Hematopoietic multipotent progenitor cell treated with erythropoietin and hydrocortisone succinate and interleukin-3 and kit ligand, for 17 days (in vitro differentiated cells): ENCODE data around the gene NDUFS2.
"Not testable (repeated sequence)": the region's sequence is repeated elsewhere in the genome, so short reads cannot be mapped to it uniquely, and the experiment has no call there.

Experiments used
- DNase-seq: peaks from one replicate; pipeline ENCODE4 v3.0.0-alpha.2; 2015; ENCODE audit warnings: low spot score

Gene NDUFS2

DNA sequence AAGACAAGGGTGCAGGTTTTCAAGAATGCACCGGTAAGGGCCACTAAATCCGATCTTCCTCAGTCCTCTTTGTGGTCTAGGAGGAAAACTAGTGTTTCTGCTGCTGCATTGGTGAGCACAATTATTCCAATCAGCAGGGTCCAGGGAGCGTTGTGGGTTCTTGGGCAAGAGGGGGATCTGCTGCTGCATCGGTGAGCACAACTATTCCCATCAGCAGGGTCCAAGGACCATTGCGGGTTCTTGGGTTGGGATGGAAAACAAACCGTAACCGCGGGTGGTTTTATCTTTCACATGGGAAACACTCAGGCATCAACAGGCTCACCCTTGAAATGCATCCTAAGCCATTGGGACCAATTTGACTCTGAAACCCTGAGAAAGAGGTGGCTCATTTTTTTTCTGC lies 49.4 kb downstream of the NDUFS2 start:
- DNase-seq, result no peak

DNA sequence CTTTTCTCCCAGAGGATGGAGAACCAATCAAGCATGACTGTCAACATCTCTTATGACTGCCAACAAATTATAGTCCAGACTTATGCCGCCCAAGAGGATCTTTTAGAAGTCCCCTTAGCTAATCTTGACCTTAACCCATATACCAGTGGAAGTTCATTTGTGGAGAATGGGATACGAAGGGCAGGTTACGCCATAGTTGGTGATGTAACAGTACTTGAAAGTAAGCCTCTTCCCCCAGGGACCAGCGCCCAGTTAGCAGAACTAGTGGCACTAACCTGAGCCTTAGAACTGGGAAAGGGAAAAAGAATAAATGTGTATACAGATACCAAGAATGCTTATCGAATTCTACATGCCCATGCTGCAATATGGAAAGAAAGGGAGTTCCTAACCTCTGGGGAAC lies 53.1 kb downstream of the NDUFS2 start:
- not testable (repeated sequence) for DNase-seq

DNA sequence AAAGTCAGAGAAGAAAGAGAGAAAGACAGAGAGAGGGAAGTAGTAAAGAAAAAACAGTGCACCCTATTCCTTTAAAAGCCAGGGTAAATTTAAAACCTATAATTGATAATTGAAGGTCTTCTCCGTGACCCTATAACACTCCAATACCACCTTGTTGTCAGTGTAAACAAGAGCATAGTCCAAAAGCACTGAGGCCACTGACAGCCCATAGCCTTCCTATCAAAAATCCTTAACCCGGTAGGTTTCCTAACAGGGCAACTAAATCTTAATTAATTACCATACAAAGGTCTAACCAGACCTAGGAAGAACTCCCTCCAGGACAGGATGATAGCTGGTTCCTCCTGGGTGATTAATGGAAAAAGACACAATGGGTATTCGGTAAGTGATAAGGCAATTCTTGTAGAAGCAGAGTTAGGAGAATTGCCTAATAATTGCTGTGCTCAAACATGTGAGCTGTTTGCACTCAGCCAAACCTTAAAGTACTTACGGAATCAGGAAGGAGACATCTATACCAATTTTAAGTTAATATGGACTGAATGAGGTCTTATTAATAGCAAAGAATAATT lies 53.9 kb downstream of the NDUFS2 start:
- DNase-seq, result not testable (repeated sequence)

DNA sequence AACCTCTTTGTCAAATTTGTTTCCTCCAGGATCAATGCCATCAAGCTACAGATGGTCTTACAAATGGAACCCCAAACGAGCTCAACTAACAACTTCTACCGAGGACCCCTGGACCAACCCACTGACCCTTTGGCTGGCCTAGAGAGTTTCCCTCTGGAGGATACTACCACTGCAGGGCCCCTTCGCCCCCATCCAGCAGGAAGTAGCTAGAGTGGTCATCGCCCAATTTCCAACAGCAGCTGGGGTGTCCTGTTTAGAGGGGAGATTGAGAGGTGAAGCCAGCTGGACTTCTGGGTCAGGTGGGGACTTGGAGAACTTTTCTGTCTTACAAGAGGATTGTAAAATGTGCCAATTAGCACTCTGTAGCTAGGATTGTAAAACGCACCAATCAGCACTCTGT lies 54.9 kb downstream of the NDUFS2 start:
- not testable (repeated sequence) for DNase-seq

DNA sequence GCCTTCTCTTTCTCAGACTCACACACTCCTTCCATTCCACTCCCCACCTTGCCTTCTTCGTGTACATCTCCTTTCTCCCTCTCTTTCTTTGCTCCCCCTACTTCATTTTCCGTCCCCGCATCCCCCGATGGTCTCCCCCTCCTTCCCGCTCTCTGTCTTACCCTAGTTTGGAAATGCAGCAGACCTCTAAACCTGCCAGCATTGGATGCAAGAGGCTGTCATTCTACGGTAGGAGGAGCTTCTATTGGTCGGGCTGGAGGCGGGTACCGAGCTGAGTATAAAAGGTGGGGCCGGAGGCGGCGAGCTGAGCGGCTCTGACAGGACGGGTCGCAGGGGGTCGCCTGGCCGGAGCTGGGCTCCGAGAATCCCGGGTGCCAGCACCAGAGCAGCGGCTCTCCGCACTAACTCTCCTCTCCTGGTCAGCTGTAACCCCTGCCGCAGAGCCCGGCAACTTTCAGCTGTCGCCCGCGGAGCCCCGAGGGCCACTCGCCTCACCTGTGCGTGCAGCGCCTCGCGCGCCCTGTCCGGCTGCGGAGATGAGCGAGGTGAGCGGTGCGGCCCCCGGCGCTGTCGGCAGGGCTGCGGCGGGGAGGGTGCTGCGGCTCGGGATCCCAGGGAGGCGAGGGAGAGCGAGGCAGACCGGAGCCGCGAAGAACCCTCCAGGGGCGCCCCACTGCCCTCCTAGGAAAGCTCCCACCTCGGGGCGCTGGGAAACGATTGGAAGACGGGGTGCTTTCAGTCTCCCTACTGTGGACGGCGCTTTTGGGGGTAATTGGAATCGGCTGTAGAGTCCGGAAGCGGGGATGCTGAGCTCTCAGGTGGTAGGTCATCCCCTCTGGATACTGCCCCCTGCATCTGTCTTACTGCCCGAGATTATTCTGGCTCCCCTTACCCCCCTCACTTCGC lies 56.5 kb downstream of the NDUFS2 start, which contains the start of gene PCP4L1:
PCP4L1 (plus strand) TSS at position 307 of the 906 bp plus-strand sequence; CDS start at position 537, 230 bp downstream.
- DNase-seq, result no peak

DNA sequence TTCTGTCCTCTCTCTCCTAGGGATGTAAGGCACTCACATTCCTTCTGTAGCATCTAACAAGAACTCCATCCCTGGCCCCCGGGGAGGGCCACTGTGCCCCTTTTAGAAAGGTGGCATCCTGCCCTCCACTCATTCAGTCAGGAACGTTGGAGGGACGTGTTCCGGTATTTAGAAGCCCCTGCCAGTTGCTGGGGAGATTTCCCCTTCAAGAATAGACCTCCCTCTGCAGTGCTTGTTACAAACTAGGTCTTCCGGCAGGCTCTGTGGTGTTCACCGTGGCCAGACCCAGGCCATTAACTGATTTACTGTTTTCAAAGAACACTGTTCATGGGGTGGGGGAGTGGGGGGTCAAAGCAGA lies 57.2 kb downstream of the NDUFS2 start:
- DNase-seq, result no peak

DNA sequence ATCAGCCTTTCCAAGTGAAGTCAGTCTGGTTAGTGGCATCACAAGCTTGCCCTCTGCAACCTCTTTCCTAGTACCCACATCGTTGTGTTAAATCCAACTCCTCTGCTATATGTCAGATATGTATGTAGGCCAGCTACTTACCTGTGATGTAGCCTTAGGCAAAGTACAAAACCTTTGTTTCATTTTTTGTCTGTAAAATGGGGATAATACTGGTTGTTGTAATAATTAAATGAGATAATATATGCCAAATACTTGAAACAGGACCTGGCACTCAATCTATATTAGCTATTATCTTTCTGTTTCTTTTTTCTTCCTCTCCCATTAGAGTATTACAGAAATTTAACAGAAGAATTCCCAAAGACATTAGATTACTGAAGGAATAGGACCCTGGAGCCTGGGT lies 57.6 kb downstream of the NDUFS2 start:
- no peak for DNase-seq

DNA sequence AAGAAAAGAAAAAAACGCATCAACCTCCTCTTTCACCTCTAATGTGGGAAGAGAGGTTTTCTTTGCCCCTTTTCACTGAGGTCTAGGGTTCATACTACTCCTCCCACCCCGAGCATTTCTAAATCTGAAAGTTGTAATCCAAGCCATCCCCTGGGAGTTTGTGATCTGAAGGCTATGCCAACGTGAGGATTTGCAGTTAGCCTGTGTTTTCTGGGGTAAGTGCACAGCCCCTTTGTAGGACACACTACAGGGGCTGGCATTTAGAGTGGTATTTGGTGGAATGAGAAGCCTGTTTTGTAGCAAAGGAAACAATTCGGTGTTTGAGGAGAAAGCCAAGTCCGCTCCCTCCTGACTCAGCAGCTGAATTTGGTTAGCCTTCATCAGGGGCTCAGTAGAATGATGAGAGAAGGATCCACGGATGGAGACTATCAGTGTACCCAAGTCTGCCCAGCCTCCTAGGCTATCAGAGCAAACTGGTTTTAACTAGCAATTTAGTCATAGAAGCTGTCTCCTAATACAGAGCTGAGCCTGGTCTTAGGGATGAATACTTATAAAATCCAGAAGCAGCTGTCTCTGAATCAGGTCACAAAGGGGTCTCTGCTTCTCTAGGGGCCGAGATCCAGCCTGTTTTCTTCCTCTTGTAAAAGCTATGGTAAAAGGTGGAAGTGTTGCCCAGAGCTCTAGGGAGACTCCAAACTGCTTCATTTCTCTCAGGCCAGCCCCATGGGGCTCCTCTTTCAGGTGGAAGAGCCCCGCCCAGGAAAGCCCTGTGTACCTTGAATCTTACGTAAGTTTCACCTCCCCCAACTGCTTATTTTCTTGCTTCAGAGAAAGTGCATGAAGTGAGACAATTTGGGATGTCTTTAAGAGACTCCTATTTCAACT lies 58.5 kb downstream of the NDUFS2 start:
- DNase-seq, result no peak

DNA sequence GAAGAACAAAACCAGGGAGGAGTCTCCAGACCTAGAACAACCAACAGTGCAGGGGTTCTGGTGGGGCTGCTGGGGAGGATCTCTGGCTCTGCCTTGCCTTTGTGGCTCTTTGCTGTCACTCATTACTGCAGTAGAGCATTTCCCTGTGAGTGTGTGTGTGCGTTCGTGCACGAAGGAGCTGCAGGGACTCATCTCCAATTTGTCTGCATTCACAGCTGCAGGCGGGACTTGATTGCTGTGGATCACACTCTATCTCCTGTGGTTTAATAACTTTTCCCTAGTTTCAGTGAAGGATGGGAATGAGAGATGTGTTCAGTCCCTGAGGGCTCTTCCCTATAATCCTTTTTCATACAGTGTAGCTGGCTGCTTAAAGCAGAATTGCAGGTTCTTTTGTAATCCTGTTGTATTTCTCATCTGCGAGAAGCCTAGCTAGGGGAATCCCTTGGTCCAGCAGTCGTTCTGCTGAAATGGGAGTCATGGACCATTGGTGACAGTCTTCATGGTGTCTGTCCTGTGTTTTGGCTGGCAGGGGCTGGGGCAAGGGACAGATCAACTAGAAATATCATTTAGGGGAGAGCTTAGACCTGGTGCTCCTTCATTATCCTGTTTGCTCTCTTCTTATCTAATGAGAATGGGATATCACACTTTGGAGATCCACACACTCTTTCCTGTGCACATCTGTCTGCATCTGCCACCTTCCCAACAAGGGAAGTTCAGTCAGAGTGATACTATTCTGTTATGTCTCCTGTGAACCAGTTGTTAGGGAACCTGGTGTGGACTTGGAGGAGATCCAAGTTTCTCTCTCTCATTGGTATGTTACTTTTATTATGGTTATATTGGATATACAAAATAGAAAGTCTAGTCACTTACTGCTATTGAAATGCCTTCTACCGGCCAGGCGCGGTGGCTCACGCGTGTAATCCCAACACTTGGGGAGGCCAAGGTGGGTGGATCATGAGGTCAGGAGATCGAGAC lies 59.4 kb downstream of the NDUFS2 start:
- DNase-seq, result no peak
